GM19238 (cell line): ENCODE data around the gene HOXA6.

ENCODE experiments used
- DNase-seq: peaks from one replicate; pipeline ENCODE4 v3.0.0; 2011; ENCODE audit warnings: low spot score; ENCODE audit not compliant: insufficient read length

HOXA6 gene

DNA sequence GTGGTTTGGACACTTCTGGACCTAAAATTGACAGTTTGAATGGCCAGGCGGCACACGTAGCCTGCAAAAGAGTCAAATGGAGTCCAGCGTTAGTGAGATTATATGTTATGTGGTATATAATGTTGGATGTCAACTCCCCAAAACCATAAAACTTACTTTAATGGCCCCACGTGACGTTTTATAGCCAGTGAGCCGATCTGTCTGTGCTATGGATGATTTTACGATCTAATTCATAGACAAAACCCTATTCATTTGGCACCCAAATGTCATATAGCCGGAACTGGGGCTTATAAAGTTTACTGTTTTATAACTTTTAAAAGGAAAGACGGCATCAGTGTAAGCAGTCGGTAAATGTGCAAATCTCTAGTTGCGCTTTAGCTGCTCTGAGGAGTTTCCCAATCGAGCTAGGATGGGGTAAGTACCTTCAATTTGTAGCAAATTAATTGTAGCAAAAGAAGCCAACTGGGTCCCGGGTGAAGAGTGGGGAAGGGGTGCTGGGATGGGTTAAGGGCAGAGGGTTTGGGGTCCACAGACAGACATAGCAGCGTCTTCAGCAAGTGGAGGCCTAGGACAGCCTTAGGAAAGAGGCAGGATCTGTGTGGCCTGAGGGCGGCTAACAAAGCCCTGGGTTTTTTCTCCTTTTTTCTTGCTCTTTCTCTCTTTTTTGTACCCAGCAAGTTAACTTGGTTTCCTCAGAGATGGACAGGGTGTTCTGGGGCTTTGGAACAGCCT lies 7.3 kb downstream of the HOXA6 start:
- DNase-seq, result no peak

GRCh38 chr7:27139334-27140125 lies 8.0 kb downstream of the HOXA6 start:
- no peak for DNase-seq

DNA sequence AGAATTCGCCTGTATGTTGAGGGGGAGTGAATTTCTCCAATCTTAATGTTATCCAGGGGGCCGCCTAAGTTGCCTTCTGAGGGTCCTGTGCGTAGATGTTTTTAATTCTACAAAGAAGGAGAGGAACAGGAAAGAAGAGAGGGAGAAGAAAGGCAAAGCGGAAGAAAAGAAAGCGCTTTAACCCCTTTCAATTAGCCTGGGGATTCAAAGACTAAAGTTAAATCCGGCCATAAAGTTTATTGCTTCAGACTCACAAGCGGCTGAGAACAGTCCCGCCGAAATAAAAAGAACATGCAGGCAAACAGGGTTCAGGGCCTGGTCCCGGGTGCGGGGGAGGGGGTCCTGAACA lies 8.6 kb downstream of the HOXA6 start:
- DNase-seq, result no peak

DNA sequence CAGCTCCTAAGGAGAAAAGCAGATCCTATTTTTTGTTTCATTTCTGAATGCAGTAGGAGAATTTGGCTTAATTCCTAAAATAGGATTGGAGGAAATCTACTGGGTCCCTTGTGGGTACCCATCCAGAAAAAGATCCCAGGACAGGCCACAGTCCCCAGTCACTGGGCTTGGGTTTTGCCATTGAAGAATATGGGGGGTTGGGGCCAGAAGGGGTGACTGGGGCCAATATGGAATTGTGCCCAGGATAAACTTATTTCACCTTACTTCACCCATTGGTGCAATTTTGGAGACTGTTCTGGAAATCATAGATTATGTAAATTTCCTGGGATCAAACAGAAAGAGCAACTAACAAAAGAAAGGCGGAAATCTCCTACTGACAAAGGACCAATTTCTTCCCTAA lies 9.1 kb downstream of the HOXA6 start:
- no peak for DNase-seq

DNA sequence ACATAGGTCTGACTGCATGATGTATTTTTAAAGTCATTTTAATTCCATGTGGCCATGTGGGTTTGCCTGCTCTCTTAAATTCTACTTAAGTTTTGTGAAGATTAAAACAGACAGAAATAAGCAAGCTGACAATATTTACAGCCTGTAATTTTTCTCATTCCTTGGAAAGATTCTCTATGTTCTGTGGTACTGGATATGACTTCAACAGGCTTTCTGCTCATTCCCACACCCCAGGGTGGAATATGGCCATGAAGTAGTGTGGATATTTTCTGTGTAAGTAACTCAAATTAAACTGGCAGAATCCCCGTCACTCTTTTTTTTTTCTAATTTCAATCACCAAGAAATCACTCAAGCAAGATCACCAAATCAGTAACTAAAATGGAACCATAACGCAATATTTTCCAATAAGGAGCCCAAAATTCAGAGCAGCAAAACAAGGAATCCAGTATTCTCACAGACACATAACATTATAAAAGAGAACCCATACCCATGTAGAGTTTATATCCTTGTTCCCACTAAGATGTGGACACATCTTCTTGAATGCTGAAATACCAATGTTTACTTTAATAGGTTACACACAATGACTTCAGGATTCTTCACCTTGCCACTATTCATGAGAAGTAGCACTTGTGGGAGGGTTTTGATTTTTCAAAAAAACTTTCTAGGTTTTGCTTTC lies 9.8 kb downstream of the HOXA6 start:
- no peak for DNase-seq

DNA sequence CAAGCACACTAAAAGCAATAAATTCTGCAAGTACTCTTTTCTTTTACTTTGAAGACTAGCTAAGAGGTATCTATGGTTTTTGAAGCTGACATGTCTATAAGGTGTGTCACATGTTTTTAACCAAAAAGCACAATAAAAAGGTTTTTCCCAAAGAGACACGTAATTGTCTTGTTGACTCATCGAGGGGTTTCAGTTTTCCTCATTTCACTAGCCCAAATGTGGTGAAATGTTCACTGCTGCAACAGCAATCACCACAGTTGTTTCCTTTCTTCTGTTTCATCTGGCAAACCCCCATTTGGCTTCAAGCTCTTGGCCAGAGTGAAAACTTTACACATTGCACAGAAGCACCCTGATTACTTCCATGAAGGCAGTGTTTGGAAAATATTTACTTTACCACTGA lies 13.2 kb downstream of the HOXA6 start:
- no peak for DNase-seq

DNA sequence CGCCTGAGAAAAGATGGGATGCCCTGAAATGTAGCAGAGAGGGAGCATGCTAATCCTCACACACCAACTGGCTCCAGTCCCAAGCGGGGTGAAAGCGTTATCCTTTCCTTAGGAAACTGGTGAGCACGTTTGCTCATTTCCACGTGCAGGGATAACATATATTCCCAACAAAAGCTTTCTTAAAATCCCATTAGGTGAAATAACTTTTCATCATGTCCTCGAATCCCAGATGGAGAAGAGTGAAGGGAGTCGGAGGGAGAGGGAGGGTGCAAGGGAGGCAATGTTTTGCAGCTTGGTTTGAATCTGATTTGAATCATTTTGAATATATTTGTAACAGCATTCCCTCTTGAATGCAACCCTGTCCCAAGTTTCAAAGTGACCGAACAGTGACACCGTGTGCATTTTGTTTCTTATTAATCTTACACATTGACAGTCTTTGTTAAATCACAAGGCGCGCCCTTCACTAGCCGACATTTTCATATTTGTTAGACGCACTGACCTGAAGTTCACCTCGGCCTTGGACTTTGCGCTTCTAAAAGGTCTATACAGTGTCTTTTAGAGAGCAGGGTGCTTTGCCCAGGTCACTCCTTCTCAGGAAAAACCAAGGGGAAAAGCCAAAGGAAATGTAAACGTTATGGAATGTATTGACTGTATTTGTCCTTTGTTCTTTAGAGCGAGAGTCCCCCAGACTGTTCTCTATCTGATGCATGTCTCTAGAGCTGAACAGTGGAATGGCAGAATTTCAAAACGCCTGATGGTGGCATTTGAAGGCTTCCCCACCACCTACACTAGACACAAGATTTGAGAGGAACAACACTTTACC lies 14.0 kb downstream of the HOXA6 start:
- DNase-seq, result no peak

GRCh38 chr7:27132978-27133377 lies 14.6 kb downstream of the HOXA6 start:
- no peak for DNase-seq

DNA sequence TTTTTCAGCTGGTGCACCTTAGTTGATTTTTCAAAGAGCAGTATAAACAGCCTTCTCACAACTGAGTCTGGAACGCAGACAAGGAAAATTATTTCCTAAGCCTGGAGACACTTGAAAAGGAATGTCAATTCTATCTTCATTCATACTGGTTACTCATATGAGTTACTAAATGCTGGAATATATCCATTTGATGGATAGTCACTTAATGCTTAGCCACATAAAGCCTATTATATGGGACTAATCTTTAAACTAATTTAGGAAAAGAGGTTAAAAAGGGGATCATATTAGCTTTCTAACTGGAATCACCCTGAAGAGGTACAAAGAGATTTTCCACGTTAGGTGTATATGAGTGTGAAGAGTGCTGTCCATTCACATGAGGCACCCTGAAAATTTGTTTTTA lies 15.4 kb downstream of the HOXA6 start:
- no peak for DNase-seq

GRCh38 chr7:27131390-27131819 lies 16.2 kb downstream of the HOXA6 start:
- no peak for DNase-seq

DNA sequence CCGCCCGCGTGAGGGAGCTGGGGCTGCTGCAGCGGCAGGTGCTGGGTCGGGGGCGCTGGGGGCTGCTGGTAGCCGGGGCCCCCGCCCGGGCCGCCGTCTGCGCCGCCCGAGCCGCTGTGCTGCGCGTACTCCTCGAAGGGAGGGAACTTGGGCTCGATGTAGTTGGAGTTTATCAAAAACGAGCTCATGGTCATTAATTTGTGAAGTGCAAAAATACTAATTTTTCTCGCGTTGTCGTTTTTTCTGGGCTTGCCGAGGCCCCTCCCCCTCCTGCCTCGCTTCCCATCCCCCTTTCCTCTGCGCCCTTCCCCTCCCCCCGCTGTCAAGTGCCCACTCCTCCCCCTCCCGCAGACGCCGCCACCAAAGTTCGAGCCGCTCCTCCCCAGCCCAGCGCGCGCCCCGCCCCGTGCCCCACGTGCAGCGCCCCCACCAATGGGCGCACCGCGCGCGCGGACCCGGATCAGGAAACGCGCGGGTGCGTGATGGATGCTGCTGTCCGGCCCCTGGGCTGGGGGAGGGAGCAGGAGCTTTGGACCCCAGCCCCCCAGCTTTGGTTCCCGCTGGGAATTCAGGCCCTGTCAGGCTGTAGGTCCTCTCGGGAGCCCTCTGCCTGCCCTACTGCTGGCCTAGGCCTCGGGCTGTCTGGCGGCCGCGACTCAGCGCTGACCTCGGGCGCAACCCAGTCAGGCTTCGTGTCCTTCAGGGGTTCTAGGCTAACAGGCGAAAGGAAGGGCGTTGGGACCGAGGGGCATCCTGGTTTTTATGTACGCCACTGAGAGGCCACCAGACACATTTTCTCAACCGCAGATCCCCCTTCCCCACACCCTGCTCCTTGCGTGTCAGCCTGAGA lies 16.8 kb downstream of the HOXA6 start, which contains the start of gene HOXA4:
Gene HOXA4 (minus strand): TSS at position 218 of the 850 bp plus-strand sequence. CDS start 24 bp downstream, at position 194.
- no peak for DNase-seq

DNA sequence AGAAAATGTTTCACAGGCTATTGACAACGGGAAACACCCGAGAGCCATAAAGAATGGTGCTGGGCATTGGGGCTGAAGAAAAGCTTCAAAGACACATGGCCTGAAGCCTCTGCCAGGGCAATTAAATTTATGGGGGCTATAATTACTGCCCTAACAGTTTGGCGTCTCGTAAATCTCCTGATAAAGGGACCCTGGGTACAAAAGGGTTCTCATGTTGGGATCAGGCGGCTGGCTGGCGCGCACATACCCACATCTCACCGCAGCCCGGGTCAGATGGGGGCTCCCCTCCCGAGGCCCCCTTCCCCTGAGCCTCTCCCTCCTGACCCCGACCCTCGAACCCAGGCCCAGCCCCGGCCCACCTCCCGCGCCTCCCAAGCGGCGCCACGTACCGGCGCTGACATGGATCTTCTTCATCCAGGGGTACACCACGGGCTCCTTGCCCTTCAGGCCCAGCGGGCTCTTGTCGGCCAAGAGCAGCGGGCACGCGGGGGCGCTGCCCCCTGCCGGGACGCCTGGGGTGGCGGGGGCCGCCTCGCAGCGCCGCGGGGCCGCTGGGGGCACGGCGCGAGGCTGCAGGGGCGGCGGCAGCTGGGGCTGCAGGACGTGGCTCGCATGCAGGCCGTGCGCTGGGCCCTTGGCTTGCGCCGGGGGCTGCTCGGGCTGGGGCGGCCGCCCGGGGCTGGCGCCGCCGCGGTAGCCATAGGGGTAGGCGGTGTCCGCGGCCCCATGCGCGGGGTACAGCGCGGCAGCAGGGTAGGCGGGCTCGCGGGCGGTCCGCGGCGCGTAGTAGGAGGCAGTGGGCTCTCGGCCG lies 17.6 kb downstream of the HOXA6 start:
- DNase-seq, result no peak

GRCh38 chr7:27128776-27129728 lies 18.5 kb downstream of the HOXA6 start:
- DNase-seq, result no peak

DNA sequence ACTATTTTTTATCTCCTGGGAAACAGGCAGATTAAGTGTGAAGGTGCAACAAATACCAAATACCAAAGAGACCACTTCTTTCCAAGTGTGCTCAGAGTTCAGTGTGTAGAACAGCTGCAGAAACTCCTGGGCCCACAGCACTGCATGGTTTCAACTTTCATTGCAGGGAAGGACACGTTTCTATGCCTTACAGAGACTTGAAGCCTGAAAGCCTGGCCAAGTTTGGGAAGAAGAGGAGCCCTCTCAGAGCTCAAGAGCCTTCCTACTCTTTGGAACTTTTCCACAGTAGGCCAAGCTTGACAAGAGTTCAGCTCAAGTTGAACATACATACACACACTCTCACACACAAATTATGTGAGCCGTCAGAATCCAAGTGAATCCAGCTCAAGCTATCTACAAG lies 19.5 kb downstream of the HOXA6 start:
- no peak for DNase-seq

GRCh38 chr7:27126596-27127327 lies 20.8 kb downstream of the HOXA6 start:
- no peak for DNase-seq

DNA sequence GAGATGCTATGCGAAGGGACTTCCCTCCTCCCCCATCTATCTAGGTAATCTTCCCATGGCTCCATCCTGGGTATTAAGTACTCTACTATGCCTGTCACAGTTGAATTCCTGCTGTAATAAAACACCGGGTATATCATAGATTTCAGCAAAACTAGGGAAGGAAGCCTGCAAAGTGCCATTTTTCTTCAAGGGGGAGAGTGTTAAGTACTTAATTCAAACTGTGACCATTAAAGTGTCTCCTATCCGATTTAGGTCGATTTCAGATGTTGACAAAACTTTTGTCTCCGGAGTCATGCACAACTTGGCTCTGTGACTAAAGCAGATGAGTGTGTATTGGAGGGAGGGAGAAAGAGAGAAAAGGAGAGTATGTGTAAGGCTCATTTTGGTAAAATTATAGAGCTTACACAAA lies 21.6 kb downstream of the HOXA6 start:
- no peak for DNase-seq

GRCh38 chr7:27124902-27125689 lies 22.5 kb downstream of the HOXA6 start:
- DNase-seq, result no peak
